Neural cell (in vitro differentiated cells): ENCODE measurements around the gene MYBPHL.

Experiments used
- EP300 ChIP-seq: fragments of 450-650 bp; conservative IDR thresholded peaks from 2 replicates; pipeline ENCODE4 v1.6.1; 2014; ENCODE audit warnings: antibody characterized with exemption, mild to moderate bottlenecking, moderate library complexity; ENCODE audit not compliant: poor library complexity, severe bottlenecking
- EZH2 ChIP-seq: fragments of 200-600, 300-800 bp; shearing (Covaris generic), sonication (generic); IDR thresholded peaks from 2 replicates; pipeline ENCODE4 v1.6.1; 2014; ENCODE audit warnings: antibody characterized with exemption, low read length, borderline replicate concordance, mild to moderate bottlenecking; ENCODE audit not compliant: insufficient read depth, poor library complexity, severe bottlenecking
- POLR2AphosphoS5 ChIP-seq: IDR thresholded peaks from 2 replicates; pipeline ENCODE4 v1.6.1; 2012
- REST ChIP-seq: IDR thresholded peaks from 2 replicates; pipeline ENCODE4 v1.6.1; 2012; ENCODE audit warnings: borderline replicate concordance
- TF ChIP-seq, protein P1 (sequence below): fragments of 450-650 bp; IDR thresholded peaks from 2 replicates; pipeline ENCODE4 v1.5.1; 2014; ENCODE audit warnings: antibody characterized with exemption, mild to moderate bottlenecking, moderate library complexity; ENCODE audit not compliant: poor library complexity, severe bottlenecking

- TF ChIP-seq EP300, result no peak
- TF ChIP-seq, protein P1, sequence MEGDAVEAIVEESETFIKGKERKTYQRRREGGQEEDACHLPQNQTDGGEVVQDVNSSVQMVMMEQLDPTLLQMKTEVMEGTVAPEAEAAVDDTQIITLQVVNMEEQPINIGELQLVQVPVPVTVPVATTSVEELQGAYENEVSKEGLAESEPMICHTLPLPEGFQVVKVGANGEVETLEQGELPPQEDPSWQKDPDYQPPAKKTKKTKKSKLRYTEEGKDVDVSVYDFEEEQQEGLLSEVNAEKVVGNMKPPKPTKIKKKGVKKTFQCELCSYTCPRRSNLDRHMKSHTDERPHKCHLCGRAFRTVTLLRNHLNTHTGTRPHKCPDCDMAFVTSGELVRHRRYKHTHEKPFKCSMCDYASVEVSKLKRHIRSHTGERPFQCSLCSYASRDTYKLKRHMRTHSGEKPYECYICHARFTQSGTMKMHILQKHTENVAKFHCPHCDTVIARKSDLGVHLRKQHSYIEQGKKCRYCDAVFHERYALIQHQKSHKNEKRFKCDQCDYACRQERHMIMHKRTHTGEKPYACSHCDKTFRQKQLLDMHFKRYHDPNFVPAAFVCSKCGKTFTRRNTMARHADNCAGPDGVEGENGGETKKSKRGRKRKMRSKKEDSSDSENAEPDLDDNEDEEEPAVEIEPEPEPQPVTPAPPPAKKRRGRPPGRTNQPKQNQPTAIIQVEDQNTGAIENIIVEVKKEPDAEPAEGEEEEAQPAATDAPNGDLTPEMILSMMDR, result no peak
- TF ChIP-seq POLR2AphosphoS5, result no peak
- no peak for TF ChIP-seq REST
- no peak for TF ChIP-seq EZH2
Observed at GRCh38 chr1:109331113-109331512, 24.3 kb upstream of the MYBPHL start.
